Smooth muscle cell (in vitro differentiated cells): ENCODE data around the gene CAMTA1. TPM values are rescaled to one million over a fixed set of nuclear protein-coding genes. Genes with fewer than 3 reads are reported as not detected.

Experiments used
- DNase-seq: peaks from one replicate; lab custom pipeline; 2025; ENCODE audit not compliant: unreplicated experiment; lab: John Stamatoyannopoulos, UW
- H2AFZ ChIP-seq: fragments of 200-600 bp; sonication (generic); 2 replicates; pipeline ENCODE4 v1.6.0; 2016; ENCODE audit warnings: antibody characterized with exemption, low read depth, mild to moderate bottlenecking
- H3F3A ChIP-seq: fragments of 200-600 bp; sonication (generic); 2 replicates; pipeline ENCODE4 v1.6.0; 2017; ENCODE audit warnings: antibody characterized with exemption, low read depth
- H3K27ac ChIP-seq: fragments of 200-600 bp; sonication (generic); 2 replicates; pipeline ENCODE4 v1.5.1; 2016; ENCODE audit warnings: low read depth, mild to moderate bottlenecking
- H3K27me3 ChIP-seq: fragments of 200-600 bp; sonication (generic); 2 replicates; pipeline ENCODE4 v1.6.1; 2016; ENCODE audit warnings: low read depth, mild to moderate bottlenecking
- H3K36me3 ChIP-seq: fragments of 200-600 bp; sonication (generic); 2 replicates; pipeline ENCODE4 v1.5.1; 2016; ENCODE audit warnings: low read depth
- H3K4me1 ChIP-seq: fragments of 200-600 bp; sonication (generic); 2 replicates; pipeline ENCODE4 v1.5.1; 2016; ENCODE audit warnings: low read depth
- H3K4me2 ChIP-seq: fragments of 200-600 bp; sonication (generic); 2 replicates; pipeline ENCODE4 v1.6.0; 2016; ENCODE audit warnings: mild to moderate bottlenecking
- H3K4me3 ChIP-seq: fragments of 200-600 bp; sonication (generic); 2 replicates; pipeline ENCODE4 v1.5.1; 2016; ENCODE audit warnings: mild to moderate bottlenecking
- H3K79me2 ChIP-seq: fragments of 200-600 bp; sonication (generic); 2 replicates; pipeline ENCODE4 v1.6.0; 2016; ENCODE audit warnings: low read depth, mild to moderate bottlenecking
- H3K9ac ChIP-seq: fragments of 200-600 bp; sonication (generic); 2 replicates; pipeline ENCODE4 v1.6.0; 2016; ENCODE audit warnings: low read depth
- H3K9me3 ChIP-seq: fragments of 200-600 bp; sonication (generic); replicated peaks from 2 replicates; pipeline ENCODE4 v1.5.1; 2016; ENCODE audit warnings: low read depth
- H4K20me1 ChIP-seq: fragments of 200-600 bp; sonication (generic); 2 replicates; pipeline ENCODE4 v1.6.0; 2016; ENCODE audit warnings: low read depth
- CTCF ChIP-seq: fragments of 200-600 bp; sonication (generic); IDR thresholded peaks from 2 replicates; pipeline ENCODE4 v1.5.1; 2017; ENCODE audit warnings: borderline replicate concordance, mild to moderate bottlenecking, antibody characterized with exemption; ENCODE audit not compliant: insufficient read depth, poor library complexity, severe bottlenecking
- WGBS: methylation state at CpG from one replicate; pipeline ENCODE4 v1.1.7; 2016; ENCODE audit warnings: low lambda C conversion rate; 5-methylcytosine and 5-hydroxymethylcytosine counted together
- polyA plus RNA-seq: library from polyadenylated mRNA; unstranded; fragments of >200 nt; fragmentation: Nextera tagmentation; extraction: Ambion mirVana; gene quantifications from 2 replicates; pipeline ENCODE4 v1.2.1, GENCODE V29; 2016
- total RNA-seq: library from RNA; depleted of rRNA; stranded (reverse); fragments of >200 nt; gene quantifications from 2 replicates; pipeline ENCODE4 v1.2.3, GENCODE V29; 2014

CAMTA1 gene
- total and polyA plus RNA-seq, 2 experiments from 2014 or later, result 139 to 145 TPM

- DNase-seq, result no peak
- Histone ChIP-seq H3K36me3 (peaks cover 3% of the 10 kb centered on the region), H3F3A (no peaks in the 10 kb centered on the region), H3K9ac (no peak overlapping the region), H3K9me3 (no peaks in the 10 kb centered on the region), H3K27me3 (no peaks in the 10 kb centered on the region), H3K4me2 (no peak overlapping the region), H3K4me3 (no peak overlapping the region), H2AFZ (no peak overlapping the region), H3K27ac (no peak overlapping the region), H3K79me2 (no peaks in the 10 kb centered on the region), H3K4me1 (no peaks in the 10 kb centered on the region), H4K20me1 (peaks cover 28% of the 10 kb centered on the region)
- no peak for TF ChIP-seq CTCF
- WGBS, result 97% methylated on average over 6 of the region's 6 CpGs
These were observed 67.1 kb downstream of the CAMTA1 start for GRCh38 chr1:6852136-6852890.

GRCh38 chr1:6854166-6854565, 68.9 kb downstream of the CAMTA1 start:
- Histone ChIP-seq H3K27me3 (no peaks in the 10 kb centered on the region), H3K4me2 (no peak overlapping the region), H4K20me1 (peaks cover 12% of the 10 kb centered on the region), H3K36me3 (peaks cover 3% of the 10 kb centered on the region), H3K9ac (no peak overlapping the region), H3F3A (peaks cover 2% of the 10 kb centered on the region), H2AFZ (no peak overlapping the region), H3K27ac (no peak overlapping the region), H3K4me3 (no peak overlapping the region), H3K9me3 (no peaks in the 10 kb centered on the region), H3K79me2 (no peaks in the 10 kb centered on the region), H3K4me1 (no peaks in the 10 kb centered on the region)
- no peak for DNase-seq
- TF ChIP-seq CTCF, result no peak
- 96% methylated on average over 4 of the region's 4 CpGs for WGBS

GRCh38 chr1:6857831-6858230, 72.6 kb downstream of the CAMTA1 start:
- WGBS, result 92% methylated on average over 2 of the region's 2 CpGs
- Histone ChIP-seq H4K20me1 (peaks cover 17% of the 10 kb centered on the region), H3K4me2 (no peak overlapping the region), H3K36me3 (peaks cover 3% of the 10 kb centered on the region), H3F3A (peaks cover 15% of the 10 kb centered on the region), H3K79me2 (peaks cover 8% of the 10 kb centered on the region), H3K4me3 (no peak overlapping the region), H3K4me1 (peaks cover 9% of the 10 kb centered on the region), H2AFZ (no peak overlapping the region), H3K9me3 (no peaks in the 10 kb centered on the region), H3K27ac (no peak overlapping the region), H3K9ac (no peak overlapping the region), H3K27me3 (no peaks in the 10 kb centered on the region)
- TF ChIP-seq CTCF, result no peak
- no peak for DNase-seq

GRCh38 chr1:6858596-6858995, 73.3 kb downstream of the CAMTA1 start:
- peaks cover 17% of the 10 kb centered on the region for H4K20me1 ChIP-seq
- H3K36me3 ChIP-seq, result peaks cover 3% of the 10 kb centered on the region
- H3K4me1 ChIP-seq, result peaks cover 9% of the 10 kb centered on the region
- DNase-seq, result no peak
- H3K4me3 ChIP-seq, result no peak overlapping the region
- WGBS, result 95% methylated on average over 3 of the region's 3 CpGs
- no peak overlapping the region for H3K4me2 ChIP-seq
- H3K79me2 ChIP-seq, result peaks cover 8% of the 10 kb centered on the region
- H2AFZ ChIP-seq, result no peak overlapping the region
- no peaks in the 10 kb centered on the region for H3K9me3 ChIP-seq
- no peaks in the 10 kb centered on the region for H3K27me3 ChIP-seq
- no peak overlapping the region for H3K27ac ChIP-seq
- peaks cover 15% of the 10 kb centered on the region for H3F3A ChIP-seq
- no peak for TF ChIP-seq CTCF
- no peak overlapping the region for H3K9ac ChIP-seq
